ENCODE measurements around the gene PORCN. TPM values are rescaled to one million over a fixed set of nuclear protein-coding genes. Genes with fewer than 3 reads are reported as not detected.
A peak's percentile ranks its signal among the peaks of the same experiment; 100 is the strongest.

Gene PORCN
- total and polyA plus RNA-seq, 9 of the 15 experiments (the other 6 are each of a cell fraction or from before 2014, with no cell fraction given): 0.34 to 5.1 (median 2.8) TPM

DNA sequence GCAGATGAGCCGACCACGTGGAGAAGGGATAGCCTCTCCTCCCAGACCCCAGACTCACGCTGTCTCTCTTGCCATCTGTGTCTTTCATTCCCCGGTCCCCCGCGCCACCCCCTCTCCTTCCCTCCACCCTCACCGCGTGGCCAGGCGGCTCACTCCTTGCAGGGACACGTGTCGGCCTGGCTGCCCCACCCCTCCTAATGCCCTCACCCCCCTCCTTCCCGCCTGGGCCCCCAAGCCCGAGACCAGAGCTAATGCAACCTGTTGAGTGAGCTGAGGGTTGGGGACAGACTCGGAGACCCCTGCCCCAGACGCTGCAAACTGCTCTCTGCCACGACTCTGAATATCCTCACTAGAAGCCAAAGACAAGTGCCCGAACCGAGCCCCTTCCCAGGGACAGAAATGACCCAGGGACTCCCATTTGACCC is 40.5 kb upstream of the PORCN start (continued):
- TF ChIP-seq ZNF79 (CRISPR knock-in tag; IDR thresholded peaks at IDR 0.05; ENCODE audit: low read depth) (no peak), SAP30 (IDR thresholded peaks at IDR 0.05; ENCODE audit: borderline replicate concordance, insufficient read depth, low read depth, low read length, poor library complexity, severe bottlenecking) (no peak), SREBF2 (CRISPR knock-in tag; IDR thresholded peaks at IDR 0.05) (no peak), BHLHE40 (IDR thresholded peaks at IDR 0.05; ENCODE audit: low read length) (0 out of 2 replicates have a peak, but pooled peaks have one; percentile 19), ID3 (CRISPR knock-in tag; IDR thresholded peaks at IDR 0.05) (no peak), ID3 (tag; IDR thresholded peaks at IDR 0.05) (no peak), RBM17 (IDR thresholded peaks at IDR 0.05; ENCODE audit: borderline replicate concordance, low read depth, low read length) (no peak), TEAD4 (IDR thresholded peaks at IDR 0.05; ENCODE audit: low read length) (no peak), TEAD4 (CRISPR knock-in tag; IDR thresholded peaks at IDR 0.05; ENCODE audit: borderline replicate concordance) (no peak), SMARCA4 (IDR thresholded peaks at IDR 0.05) (no peak), THAP7 (CRISPR knock-in tag; IDR thresholded peaks at IDR 0.05) (no peak), DNMT1 (IDR thresholded peaks at IDR 0.05) (no peak), ZNF3 (CRISPR knock-in tag; IDR thresholded peaks at IDR 0.05) (no peak), RREB1 (CRISPR knock-in tag; IDR thresholded peaks at IDR 0.05) (no peak), PCBP1 (IDR thresholded peaks at IDR 0.05; ENCODE audit: low read depth, low read length, poor library complexity, severe bottlenecking) (no peak), CBX3 (IDR thresholded peaks at IDR 0.05; ENCODE audit: borderline replicate concordance in 1 of 2, low read length in 2 of 2) (no peak), STAG1 (CRISPR knock-in tag; IDR thresholded peaks at IDR 0.05; ENCODE audit: borderline replicate concordance) (no peak), YY1 (IDR thresholded peaks at IDR 0.05; ENCODE audit: borderline replicate concordance in 1 of 3, control insufficient read depth in 1 of 3, extremely low read depth in 1 of 3, insufficient read depth in 3 of 3, insufficient read length in 1 of 3, insufficient replicate concordance in 2 of 3, low read depth in 1 of 3, low read length in 2 of 3) (no peak), FOXK2 (conservative IDR thresholded peaks at IDR 0.05 in 1 of 2, IDR thresholded peaks at IDR 0.05 in 1 of 2; ENCODE audit: low read depth in 2 of 2) (no peak)
- TF ChIP-seq, protein P1, sequence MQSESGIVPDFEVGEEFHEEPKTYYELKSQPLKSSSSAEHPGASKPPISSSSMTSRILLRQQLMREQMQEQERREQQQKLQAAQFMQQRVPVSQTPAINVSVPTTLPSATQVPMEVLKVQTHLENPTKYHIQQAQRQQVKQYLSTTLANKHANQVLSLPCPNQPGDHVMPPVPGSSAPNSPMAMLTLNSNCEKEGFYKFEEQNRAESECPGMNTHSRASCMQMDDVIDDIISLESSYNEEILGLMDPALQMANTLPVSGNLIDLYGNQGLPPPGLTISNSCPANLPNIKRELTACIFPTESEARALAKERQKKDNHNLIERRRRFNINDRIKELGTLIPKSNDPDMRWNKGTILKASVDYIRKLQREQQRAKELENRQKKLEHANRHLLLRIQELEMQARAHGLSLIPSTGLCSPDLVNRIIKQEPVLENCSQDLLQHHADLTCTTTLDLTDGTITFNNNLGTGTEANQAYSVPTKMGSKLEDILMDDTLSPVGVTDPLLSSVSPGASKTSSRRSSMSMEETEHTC (IDR thresholded peaks at IDR 0.05): no peak
